Esophagus (tissue), 2 donors: ENCODE data around the gene YWHAQ. TPM values are rescaled to one million over a fixed set of nuclear protein-coding genes. Genes with fewer than 3 reads are reported as not detected.
"Not testable (repeated sequence)": the region's sequence is repeated elsewhere in the genome, so short reads cannot be mapped to it uniquely, and the experiment has no call there.

Experiments
- H3K27ac ChIP-seq, 2 donors: one replicate each; pipeline ENCODE4 v1.5.1; 2013; ENCODE audit warnings: low read depth in 2 of 2, mild to moderate bottlenecking in 2 of 2, inconsistent platforms in 1 of 2, low read length in 1 of 2, moderate library complexity in 1 of 2
- H3K27me3 ChIP-seq, 2 donors: one replicate each; pipeline ENCODE4 v1.6.1; 2013; ENCODE audit warnings: low read length in 2 of 2, control low read depth in 1 of 2, mild to moderate bottlenecking in 1 of 2; ENCODE audit not compliant: insufficient read depth in 2 of 2, control insufficient read depth in 1 of 2
- H3K36me3 ChIP-seq, 2 donors: one replicate each; pipeline ENCODE4 v1.6.1; 2013; ENCODE audit warnings: low read length in 1 of 2; ENCODE audit not compliant: control insufficient read depth in 2 of 2, insufficient read depth in 2 of 2
- H3K4me1 ChIP-seq, 2 donors: one replicate each; pipeline ENCODE4 v1.6.1; 2013; ENCODE audit warnings: low read length in 1 of 2; ENCODE audit not compliant: control insufficient read depth in 2 of 2, insufficient read depth in 2 of 2
- H3K4me3 ChIP-seq, 2 donors: one replicate each; pipeline ENCODE4 v1.5.1; 2013; ENCODE audit warnings: low read length in 2 of 2, mild to moderate bottlenecking in 2 of 2, low read depth in 1 of 2, moderate library complexity in 1 of 2
- H3K9me3 ChIP-seq, 2 donors: one replicate each; pipeline ENCODE4 v1.6.1; 2013; ENCODE audit warnings: mild to moderate bottlenecking in 2 of 2, low read depth in 1 of 2, low read length in 1 of 2, moderate library complexity in 1 of 2; ENCODE audit not compliant: control insufficient read depth in 2 of 2, insufficient read depth in 1 of 2
- WGBS, 2 donors: extraction: QIAGEN DNeasy Blood & Tissue Kit; methylation state at CpG; one replicate each; pipeline ENCODE4 v1.1.7; 2013; 5-methylcytosine and 5-hydroxymethylcytosine counted together
- polyA plus RNA-seq, 2 donors: library from polyadenylated mRNA; stranded (reverse); fragments of 200-250 nt; gene quantifications; one replicate each; pipeline ENCODE4 v1.2.3, GENCODE V29; 2013
- donor health status: healthy with polysubstance abuse.
- donor health status: Bipolar disorder and iron deficiency.

Gene YWHAQ
- polyA plus RNA-seq, 2 donors = 81.5 to 163 TPM

GRCh38 chr2:9584902-9585301 is 45.9 kb downstream of the YWHAQ start:
- H3K9me3 ChIP-seq, H3K4me3 ChIP-seq, H3K27ac ChIP-seq, H3K4me1 ChIP-seq, H3K27me3 ChIP-seq, H3K36me3 ChIP-seq: not testable (repeated sequence)

DNA sequence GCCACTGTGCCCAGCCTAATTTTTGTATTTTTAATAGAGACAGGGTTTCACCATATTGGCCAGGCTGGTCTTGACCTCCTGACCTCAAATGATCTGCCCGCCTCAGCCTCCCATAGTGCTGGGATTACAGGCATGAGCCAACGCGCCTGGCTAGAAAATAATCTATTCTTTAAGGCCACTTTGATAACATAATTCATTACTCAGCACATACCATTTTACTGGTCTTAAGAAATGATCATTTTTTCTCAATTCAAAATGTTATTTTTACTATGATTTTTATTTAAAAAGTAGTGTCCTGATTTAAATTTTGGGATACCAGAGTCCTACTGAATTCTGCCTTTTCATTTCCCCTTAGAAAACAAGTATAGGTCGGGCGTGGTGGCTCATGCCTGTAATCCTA is 48.2 kb downstream of the YWHAQ start:
- Histone ChIP-seq H3K36me3 (no peaks in the 10 kb centered on the region), H3K4me3 (no peak overlapping the region), H3K27me3 (no peaks in the 10 kb centered on the region), H3K9me3 (no peaks in the 10 kb centered on the region), H3K4me1 (peaks cover 0 to 2% of the 10 kb centered on the region in 2 donors), H3K27ac (no peak overlapping the region)
- 90 to 95% methylated on average over 5 of the region's 5 CpGs for WGBS, 2 donors

- H3K36me3 ChIP-seq = no peaks in the 10 kb centered on the region
- no peaks in the 10 kb centered on the region for H3K27me3 ChIP-seq
- H3K4me1 ChIP-seq = peaks cover 0 to 2% of the 10 kb centered on the region in 2 donors
- no peak overlapping the region for H3K4me3 ChIP-seq
- H3K27ac ChIP-seq = no peak overlapping the region
- 87 to 88% methylated on average over 9 of the region's 9 CpGs for WGBS, 2 donors
- no peaks in the 10 kb centered on the region for H3K9me3 ChIP-seq
Measured at GRCh38 chr2:9578467-9579235, 52.1 kb downstream of the YWHAQ start.

DNA sequence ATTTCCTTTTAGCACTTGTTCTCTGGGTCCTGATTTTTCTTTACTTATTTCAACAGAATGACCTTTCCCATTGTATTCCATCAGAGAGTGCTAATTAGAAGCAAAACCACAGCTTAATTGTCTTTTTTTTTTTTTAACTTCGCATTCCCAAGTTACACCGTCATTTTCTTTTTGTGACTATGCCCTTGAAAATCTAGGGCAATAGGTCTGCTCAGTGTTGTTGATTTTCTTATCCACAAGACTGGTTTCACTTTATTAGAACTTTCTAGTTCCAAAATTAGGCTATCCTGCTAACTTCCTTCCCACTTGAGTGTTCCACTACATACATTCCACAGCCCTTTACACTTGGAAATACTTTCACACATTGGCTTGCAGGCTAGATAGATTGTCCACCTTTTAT is 56.5 kb downstream of the YWHAQ start:
- H3K4me3 ChIP-seq = no peak overlapping the region
- no peak overlapping the region for H3K27ac ChIP-seq
- H3K36me3 ChIP-seq = no peaks in the 10 kb centered on the region
- 57 to 70% methylated on average over 2 of the region's 2 CpGs for WGBS, 2 donors
- H3K27me3 ChIP-seq = no peaks in the 10 kb centered on the region
- H3K9me3 ChIP-seq = no peaks in the 10 kb centered on the region
- H3K4me1 ChIP-seq = peaks cover 0 to 2% of the 10 kb centered on the region in 2 donors

DNA sequence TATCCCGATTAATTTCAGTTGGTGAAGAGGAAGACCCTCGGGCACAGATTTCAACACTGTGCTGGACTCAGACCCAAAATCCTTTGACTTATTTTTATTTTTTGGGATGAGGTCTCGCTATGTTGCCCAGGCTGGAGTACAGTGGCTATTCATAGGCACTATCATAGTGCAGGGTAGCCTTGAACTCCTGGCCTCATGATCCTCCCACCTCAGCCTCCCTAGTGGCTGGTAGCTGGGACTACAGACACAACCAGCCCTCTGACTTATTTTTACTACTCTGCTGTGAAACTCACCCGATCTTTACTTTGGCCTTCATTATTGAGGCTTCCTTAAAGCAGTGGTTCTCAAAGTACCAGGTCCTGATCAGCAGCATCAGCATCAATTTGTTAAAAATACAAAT is 57.0 kb downstream of the YWHAQ start:
- H3K27ac ChIP-seq = no peak overlapping the region
- H3K9me3 ChIP-seq = no peaks in the 10 kb centered on the region
- no peaks in the 10 kb centered on the region for H3K36me3 ChIP-seq
- no peaks in the 10 kb centered on the region for H3K27me3 ChIP-seq
- no peak overlapping the region for H3K4me3 ChIP-seq
- H3K4me1 ChIP-seq = peaks cover 0 to under 1% of the 10 kb centered on the region in 2 donors
- WGBS, 2 donors = 74 to 92% methylated on average over 4 of the region's 4 CpGs

- Histone ChIP-seq H3K4me3 (no peak overlapping the region), H3K36me3 (no peaks in the 10 kb centered on the region), H3K9me3 (no peaks in the 10 kb centered on the region), H3K27me3 (no peaks in the 10 kb centered on the region), H3K4me1 (no peaks in the 10 kb centered on the region), H3K27ac (no peak overlapping the region)
- WGBS, 2 donors = 86 to 88% methylated on average over 1 of the region's 1 CpG
Measured at GRCh38 chr2:9573013-9573720, 57.6 kb downstream of the YWHAQ start.

DNA sequence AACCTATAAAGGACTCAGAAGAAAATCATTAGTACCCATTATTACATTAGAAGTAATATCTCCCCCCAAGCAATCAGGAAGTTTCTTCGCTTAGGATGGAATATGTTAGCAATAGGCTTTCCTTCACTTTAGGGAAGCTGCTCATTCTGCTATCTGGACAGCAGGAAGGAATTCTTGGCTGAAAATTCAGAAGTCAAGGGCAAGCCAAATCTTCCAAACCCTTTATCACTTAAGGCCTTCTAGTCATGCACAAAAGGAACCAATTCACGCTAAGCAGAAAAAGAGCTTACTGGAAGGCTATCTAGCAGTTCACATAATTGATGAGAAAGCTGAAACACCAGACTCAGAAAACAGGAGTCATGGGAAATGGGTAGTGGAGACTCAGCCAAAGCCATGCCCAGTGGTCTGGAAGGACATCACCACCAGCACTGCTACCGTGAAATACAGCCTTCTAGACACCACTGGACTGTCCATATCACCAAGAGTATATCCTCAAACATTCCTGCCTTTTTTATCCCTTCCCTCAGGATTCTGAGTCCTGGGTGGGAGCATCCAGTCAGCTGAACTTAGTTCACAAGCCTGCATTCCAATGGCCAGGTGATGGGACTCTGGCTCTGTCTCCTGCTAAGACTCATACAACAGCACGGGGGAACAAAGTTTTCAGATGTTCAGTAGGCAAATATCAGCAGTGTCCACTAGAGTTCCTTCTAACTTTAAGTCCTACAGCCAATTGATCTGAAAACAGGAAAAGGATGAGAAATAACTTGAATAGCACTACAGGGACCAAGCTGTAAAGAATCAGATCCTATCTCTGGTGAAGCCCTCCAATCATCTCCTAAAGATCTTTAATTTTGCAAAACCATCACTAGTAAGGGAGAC is 60.4 kb downstream of the YWHAQ start:
- WGBS, 2 donors = 84 to 85% methylated on average over 4 of the region's 4 CpGs
- no peak overlapping the region for H3K4me3 ChIP-seq
- no peaks in the 10 kb centered on the region for H3K27me3 ChIP-seq
- H3K4me1 ChIP-seq = peaks cover 0 to 3% of the 10 kb centered on the region in 2 donors
- H3K36me3 ChIP-seq = no peaks in the 10 kb centered on the region
- no peak overlapping the region for H3K27ac ChIP-seq
- H3K9me3 ChIP-seq = no peaks in the 10 kb centered on the region

DNA sequence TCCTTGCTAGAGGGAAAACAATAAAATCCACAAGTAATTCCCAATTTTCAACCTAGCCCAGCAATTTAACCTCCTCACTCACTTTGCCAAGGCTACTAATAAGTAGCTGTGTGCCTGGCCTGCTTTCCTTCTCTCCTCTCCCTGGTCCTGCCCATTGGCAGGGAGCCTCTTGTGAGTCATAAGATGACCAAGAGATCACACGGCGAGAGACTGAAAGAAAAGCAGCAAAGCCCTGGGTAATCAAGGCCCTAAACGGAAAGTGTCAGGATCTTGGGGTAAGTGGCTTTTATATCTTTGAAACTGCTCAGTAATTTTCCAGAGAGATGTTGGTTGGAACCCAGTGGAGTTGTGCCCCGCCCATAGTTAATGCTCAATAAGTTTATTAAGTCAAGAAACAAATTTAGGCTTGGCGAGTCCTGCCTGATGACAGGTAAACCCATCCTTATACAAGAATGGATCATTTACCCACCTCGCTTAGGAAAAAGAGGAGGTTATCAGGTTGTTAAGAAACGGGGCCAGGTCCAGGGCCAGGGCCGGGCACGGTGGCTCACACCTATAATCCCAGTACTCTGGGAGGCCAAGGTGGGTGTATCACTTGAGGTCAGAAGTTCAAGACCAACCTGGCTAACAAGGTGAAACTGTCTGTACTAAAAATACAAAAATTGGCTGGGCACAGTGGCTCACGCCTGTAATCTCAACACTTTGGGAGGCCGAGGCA is 65.2 kb downstream of the YWHAQ start:
- peaks cover 0 to 3% of the 10 kb centered on the region in 2 donors for H3K4me1 ChIP-seq
- no peaks in the 10 kb centered on the region for H3K36me3 ChIP-seq
- no peak overlapping the region for H3K4me3 ChIP-seq
- 67% methylated on average over 11 of the region's 11 CpGs for WGBS, 2 donors
- no peaks in the 10 kb centered on the region for H3K9me3 ChIP-seq
- no peaks in the 10 kb centered on the region for H3K27me3 ChIP-seq
- H3K27ac ChIP-seq = peak overlapping the region; percentile 69 to 85

DNA sequence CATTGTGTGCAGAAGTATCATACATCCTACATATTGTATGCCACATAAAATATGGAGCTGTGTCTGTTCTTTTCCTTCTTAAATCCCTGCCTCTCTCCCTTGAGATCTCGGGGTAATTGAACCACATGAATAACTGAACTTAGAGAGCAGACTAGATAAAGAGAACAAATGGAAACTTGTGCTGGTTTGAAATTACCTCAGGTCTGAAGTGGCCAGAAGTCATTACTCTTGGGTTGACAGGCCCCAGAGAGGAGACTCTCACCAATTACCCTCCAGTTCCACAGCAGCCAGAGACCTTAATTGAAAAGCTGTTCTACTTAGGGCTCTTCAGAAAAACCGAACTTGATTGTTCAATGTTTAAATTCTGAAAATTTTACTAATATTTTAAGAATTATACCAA is 70.2 kb downstream of the YWHAQ start:
- WGBS, 2 donors = 75 to 82% methylated on average over 2 of the region's 2 CpGs
- H3K27me3 ChIP-seq = no peaks in the 10 kb centered on the region
- no peak overlapping the region for H3K4me3 ChIP-seq
- H3K9me3 ChIP-seq = no peaks in the 10 kb centered on the region
- peaks cover 0 to 2% of the 10 kb centered on the region in 2 donors for H3K4me1 ChIP-seq
- H3K27ac ChIP-seq = no peak overlapping the region
- no peaks in the 10 kb centered on the region for H3K36me3 ChIP-seq
